HepG2 (cell line): ENCODE results near the gene SFI1. TPM values are rescaled to one million over a fixed set of nuclear protein-coding genes. Genes with fewer than 3 reads are reported as not detected.

Source experiments
- ATF2 ChIP-seq: sonication (generic); formaldehyde crosslinking; IDR thresholded peaks from 2 replicates; pipeline ENCODE4 v1.4.0; 2020; ENCODE audit warnings: missing genetic modification reagents
- EZH2 ChIP-seq: conservative IDR thresholded peaks from 2 replicates; pipeline ENCODE4 v1.6.1; 2012; ENCODE audit warnings: mild to moderate bottlenecking, low read depth, low read length, moderate library complexity
- GATAD1 ChIP-seq: IDR thresholded peaks from 2 replicates; pipeline ENCODE4 v1.6.1; 2016; ENCODE audit warnings: missing genetic modification reagents, missing compliant biosample characterization
- HNF4A ChIP-seq: sonication (generic); formaldehyde crosslinking; IDR thresholded peaks from 2 replicates; pipeline ENCODE4 v1.4.0; 2020; ENCODE audit warnings: missing genetic modification reagents
- HNRNPL ChIP-seq: fragments of 200-400 bp; formaldehyde crosslinking; IDR thresholded peaks from 2 replicates; pipeline ENCODE4 v1.6.1; 2017; ENCODE audit warnings: mild to moderate bottlenecking, low read depth, low read length
- HNRNPLL ChIP-seq: fragments of 200-400 bp; formaldehyde crosslinking; IDR thresholded peaks from 2 replicates; pipeline ENCODE4 v1.6.1; 2017; ENCODE audit warnings: mild to moderate bottlenecking, low read depth, low read length; ENCODE audit not compliant: poor library complexity, severe bottlenecking
- NRL ChIP-seq: sonication (generic); formaldehyde crosslinking; IDR thresholded peaks from 2 replicates; pipeline ENCODE4 v1.5.0; 2020; ENCODE audit warnings: missing genetic modification reagents, mild to moderate bottlenecking, moderate library complexity, borderline replicate concordance
- RFX1 ChIP-seq: fragments of 450-650 bp; IDR thresholded peaks from 2 replicates; pipeline ENCODE4 v1.6.1; 2017
- SP1 ChIP-seq, 2 experiments: fragments of 450-650 bp in 1 of 2; sonication (generic) in 1 of 2; formaldehyde crosslinking in 1 of 2; IDR thresholded peaks; 2 replicates each; pipeline versions ENCODE4 v1.4.0 to v1.6.1; 2016 to 2020; ENCODE audit warnings: missing genetic modification reagents in 1 of 2
- SP5 ChIP-seq: IDR thresholded peaks from 2 replicates; pipeline ENCODE4 v1.6.1; 2016; ENCODE audit warnings: low read depth, borderline replicate concordance
- THAP7 ChIP-seq: sonication (generic); formaldehyde crosslinking; IDR thresholded peaks from 2 replicates; pipeline ENCODE4 v1.8.1; 2023; ENCODE audit warnings: mild to moderate bottlenecking, missing genetic modification reagents
- UBTF ChIP-seq: sonication (generic); formaldehyde crosslinking; IDR thresholded peaks from 2 replicates; pipeline ENCODE4 v1.4.0; 2020; ENCODE audit warnings: mild to moderate bottlenecking, missing genetic modification reagents
- ZNF260 ChIP-seq: sonication (generic); formaldehyde crosslinking; IDR thresholded peaks from 2 replicates; pipeline ENCODE4 v1.4.0; 2020; ENCODE audit warnings: missing genetic modification reagents, low read depth, mild to moderate bottlenecking, borderline replicate concordance
- ZNF543 ChIP-seq: sonication (generic); formaldehyde crosslinking; IDR thresholded peaks from 2 replicates; pipeline ENCODE4 v1.4.0; 2020; ENCODE audit warnings: mild to moderate bottlenecking, missing genetic modification reagents
- ZNF558 ChIP-seq: sonication (generic); formaldehyde crosslinking; IDR thresholded peaks from 2 replicates; pipeline ENCODE4 v1.9.0; 2022; ENCODE audit warnings: mild to moderate bottlenecking, missing genetic modification reagents, borderline replicate concordance
- ZNF563 ChIP-seq: sonication (generic); formaldehyde crosslinking; IDR thresholded peaks from 2 replicates; pipeline ENCODE4 v1.8.0; 2022; ENCODE audit warnings: mild to moderate bottlenecking, moderate library complexity, missing genetic modification reagents
- ZNF564 ChIP-seq: sonication (generic); formaldehyde crosslinking; IDR thresholded peaks from 2 replicates; pipeline ENCODE4 v1.8.1; 2023; ENCODE audit warnings: mild to moderate bottlenecking, missing genetic modification reagents
- ZNF724P ChIP-seq: sonication (generic); formaldehyde crosslinking; IDR thresholded peaks from 2 replicates; pipeline ENCODE4 v1.8.0; 2022; ENCODE audit warnings: missing genetic modification reagents, borderline replicate concordance
- ZNF777 ChIP-seq: sonication (generic); formaldehyde crosslinking; IDR thresholded peaks from 2 replicates; pipeline ENCODE4 v1.4.0; 2020; ENCODE audit warnings: missing genetic modification reagents
- ZNF800 ChIP-seq: sonication (generic); formaldehyde crosslinking; IDR thresholded peaks from 2 replicates; pipeline ENCODE4 v1.4.0; 2020; ENCODE audit warnings: missing genetic modification reagents
- ZSCAN5A ChIP-seq: sonication (generic); formaldehyde crosslinking; IDR thresholded peaks from 2 replicates; pipeline ENCODE4 v1.8.0; 2022; ENCODE audit warnings: mild to moderate bottlenecking, missing genetic modification reagents, borderline replicate concordance
- polyA plus RNA-seq, 8 experiments: library from polyadenylated mRNA; depleted of rRNA in 3 of 8; stranded (reverse) in 7 of 8; unstranded in 1 of 8; fragments of >200 nt; fragmentation: Illumina TruSeq in 4 of 8; extraction: Trizol in 4 of 8; gene quantifications; 2 replicates each; pipeline versions ENCODE4 v1.2.1 to v1.2.3, GENCODE V29; 2011 to 2016; ENCODE audit warnings: low read depth in 4 of 8, missing spikeins in 1 of 8, mixed read lengths in 1 of 8; ENCODE audit not compliant: insufficient read depth in 1 of 8
- total RNA-seq, 5 experiments: library from RNA; depleted of rRNA; stranded (reverse); fragments of >200 nt; fragmentation: Illumina TruSeq; extraction: Trizol; gene quantifications; 2 replicates each; pipeline ENCODE4 v1.2.3, GENCODE V29; 2016; ENCODE audit warnings: low read depth in 1 of 5

Gene SFI1
- total and polyA plus RNA-seq, 2 of the 13 experiments (the other 11 are each of a cell fraction or from before 2014, with no cell fraction given), result 20.5 to 40.1 TPM

- TF ChIP-seq SP1 (IDR thresholded peaks at IDR 0.05), result no peak
- TF ChIP-seq SP1 (CRISPR knock-in tag; IDR thresholded peaks at IDR 0.05), result peak; percentile 66
- TF ChIP-seq ZNF543, result 0 out of 2 replicates have a peak, but pooled peaks have one; percentile 45
- peak; percentile 86; the same call in 1 of the 2 replicates for TF ChIP-seq NRL
- TF ChIP-seq EZH2, result no peak
- TF ChIP-seq ZNF563 (CRISPR knock-in tag), result 0 out of 2 replicates have a peak, but pooled peaks have one; percentile 32
- 0 out of 2 replicates have a peak, but pooled peaks have one; percentile 42 for TF ChIP-seq HNRNPL
- TF ChIP-seq HNRNPLL, result peak; percentile 96
- TF ChIP-seq RFX1, result peak; percentile 84
- peak; percentile 87 for TF ChIP-seq ZNF800 (CRISPR knock-in tag)
- TF ChIP-seq ZNF558, result peak; percentile 80; the same call in 1 of the 2 replicates
- TF ChIP-seq ZNF777 (CRISPR knock-in tag), result peak; percentile 29; the same call in 1 of the 2 replicates
- peak; percentile 77; the same call in 1 of the 2 replicates for TF ChIP-seq THAP7 (CRISPR knock-in tag)
- TF ChIP-seq ZNF724P (CRISPR knock-in tag), result no peak
- TF ChIP-seq HNF4A (CRISPR knock-in tag), result 0 out of 2 replicates have a peak, but pooled peaks have one; percentile 16
- TF ChIP-seq ATF2 (CRISPR knock-in tag), result no peak; the same call in 1 of the 2 replicates
- TF ChIP-seq UBTF (CRISPR knock-in tag), result peak; percentile 73; the same call in 1 of the 2 replicates
- peak; percentile 39; the same call in 1 of the 2 replicates for TF ChIP-seq ZSCAN5A
- TF ChIP-seq ZNF564, result peak; percentile 89; the same call in 1 of the 2 replicates
- TF ChIP-seq ZNF260 (CRISPR knock-in tag), result no peak
- peak; percentile 72 for TF ChIP-seq GATAD1
- 0 out of 2 replicates have a peak, but pooled peaks have one; percentile 41 for TF ChIP-seq SP5 (CRISPR knock-in tag)
Observed at GRCh38 chr22:31496007-31496734, at the start of gene SFI1 (continued).
